GM21786 (cell line): ENCODE results near the gene IRF7.

Experiments used
- ATAC-seq: cut with Tn5 transposase; IDR thresholded peaks from one replicate; pipeline ENCODE4 v1.9.1; 2021; ENCODE audit not compliant: unreplicated experiment

Gene IRF7

GRCh38 chr11:608791-609251 is 6.9 kb downstream of the IRF7 start:
- ATAC-seq = no peak

GRCh38 chr11:607971-608659 is 7.6 kb downstream of the IRF7 start:
- no peak for ATAC-seq

- ATAC-seq = no peak
Measured at GRCh38 chr11:607020-607780, 8.6 kb downstream of the IRF7 start.

GRCh38 chr11:606245-606644 is 9.5 kb downstream of the IRF7 start:
- ATAC-seq = no peak

GRCh38 chr11:605286-606129 is 10.2 kb downstream of the IRF7 start:
- ATAC-seq = no peak

GRCh38 chr11:603154-603553 is 12.6 kb downstream of the IRF7 start:
- ATAC-seq = no peak

- ATAC-seq = no peak
Measured at GRCh38 chr11:601573-602245, 14.0 kb downstream of the IRF7 start.

- no peak for ATAC-seq
Measured at GRCh38 chr11:598005-598680, 17.6 kb downstream of the IRF7 start.

GRCh38 chr11:597166-597725 is 18.5 kb downstream of the IRF7 start:
- no peak for ATAC-seq

- ATAC-seq = no peak
Measured at GRCh38 chr11:596374-596773, 19.4 kb downstream of the IRF7 start.

GRCh38 chr11:595400-595799 is 20.4 kb downstream of the IRF7 start:
- ATAC-seq = no peak

- ATAC-seq = no peak
Measured at GRCh38 chr11:593347-593746, 22.4 kb downstream of the IRF7 start.

GRCh38 chr11:592918-593317 is 22.8 kb downstream of the IRF7 start:
- ATAC-seq = no peak

- ATAC-seq = no peak
Measured at GRCh38 chr11:592501-592900, 23.2 kb downstream of the IRF7 start.

GRCh38 chr11:590997-591396 is 24.8 kb downstream of the IRF7 start:
- ATAC-seq = no peak

GRCh38 chr11:589798-590197 is 26.0 kb downstream of the IRF7 start:
- no peak for ATAC-seq

- no peak for ATAC-seq
Measured at GRCh38 chr11:587978-588380, 27.8 kb downstream of the IRF7 start.

- no peak for ATAC-seq
Measured at GRCh38 chr11:587546-587945, 28.2 kb downstream of the IRF7 start.

- no peak for ATAC-seq
Measured at GRCh38 chr11:586376-587316, 29.1 kb downstream of the IRF7 start.
